Measurements from ENCODE around the gene REEP1.

The REEP1 gene

DNA sequence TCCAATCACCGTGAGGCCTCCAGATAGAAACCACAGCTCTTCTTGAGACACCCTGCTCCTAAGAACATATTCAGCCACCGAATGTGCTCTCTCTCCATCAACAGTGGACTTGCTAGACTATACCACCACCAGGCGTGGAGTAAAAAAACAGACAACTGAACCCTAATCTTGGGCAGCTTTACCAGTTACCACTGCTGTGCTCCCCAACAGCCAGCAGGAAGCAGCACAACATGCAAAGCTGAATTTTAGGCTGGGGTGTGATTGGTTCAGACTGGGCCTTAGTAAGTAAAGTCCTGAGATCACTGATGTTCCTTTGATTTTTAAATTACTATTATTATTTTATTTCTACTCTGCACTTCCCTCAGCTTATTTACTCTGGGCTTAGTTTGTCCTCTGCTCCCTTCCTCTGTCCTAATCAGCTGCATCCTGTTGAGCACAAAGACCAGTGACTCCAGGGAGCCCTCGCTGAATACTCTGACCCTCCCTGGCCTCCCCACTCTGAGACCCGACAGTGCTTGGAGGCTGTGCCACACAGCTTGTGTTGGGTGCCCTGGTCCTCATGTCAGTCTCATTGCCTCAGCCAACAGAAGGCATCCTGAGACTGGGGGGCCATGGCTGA, 116.3 kb downstream of the REEP1 start:
- no peak overlapping the region for H3K27ac ChIP-seq
- TF ChIP-seq ZFX (IDR thresholded peaks at IDR 0.05; ENCODE audit: borderline replicate concordance), result no peak
- TF ChIP-seq, protein P1, sequence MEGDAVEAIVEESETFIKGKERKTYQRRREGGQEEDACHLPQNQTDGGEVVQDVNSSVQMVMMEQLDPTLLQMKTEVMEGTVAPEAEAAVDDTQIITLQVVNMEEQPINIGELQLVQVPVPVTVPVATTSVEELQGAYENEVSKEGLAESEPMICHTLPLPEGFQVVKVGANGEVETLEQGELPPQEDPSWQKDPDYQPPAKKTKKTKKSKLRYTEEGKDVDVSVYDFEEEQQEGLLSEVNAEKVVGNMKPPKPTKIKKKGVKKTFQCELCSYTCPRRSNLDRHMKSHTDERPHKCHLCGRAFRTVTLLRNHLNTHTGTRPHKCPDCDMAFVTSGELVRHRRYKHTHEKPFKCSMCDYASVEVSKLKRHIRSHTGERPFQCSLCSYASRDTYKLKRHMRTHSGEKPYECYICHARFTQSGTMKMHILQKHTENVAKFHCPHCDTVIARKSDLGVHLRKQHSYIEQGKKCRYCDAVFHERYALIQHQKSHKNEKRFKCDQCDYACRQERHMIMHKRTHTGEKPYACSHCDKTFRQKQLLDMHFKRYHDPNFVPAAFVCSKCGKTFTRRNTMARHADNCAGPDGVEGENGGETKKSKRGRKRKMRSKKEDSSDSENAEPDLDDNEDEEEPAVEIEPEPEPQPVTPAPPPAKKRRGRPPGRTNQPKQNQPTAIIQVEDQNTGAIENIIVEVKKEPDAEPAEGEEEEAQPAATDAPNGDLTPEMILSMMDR (IDR thresholded peaks at IDR 0.05), result peak; percentile 93

DNA sequence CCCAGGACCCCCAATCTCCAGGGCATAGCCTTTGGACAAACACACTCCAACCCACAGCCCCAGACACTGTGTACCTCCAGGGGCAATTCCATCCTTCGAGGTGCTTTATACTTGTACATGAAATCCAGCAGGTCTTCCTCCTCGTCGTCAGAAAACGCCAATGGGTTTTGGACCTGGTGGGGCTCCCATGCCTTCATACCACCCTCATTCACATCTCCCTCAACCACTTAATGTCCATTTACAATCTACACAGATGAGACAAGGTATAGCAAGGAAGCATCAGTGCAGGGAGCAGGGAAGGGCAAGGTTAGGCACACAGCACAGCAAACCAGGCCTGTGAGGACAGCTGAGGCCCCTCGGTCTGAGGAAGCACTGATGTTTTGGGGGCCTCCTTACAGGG, 117.5 kb downstream of the REEP1 start:
- H3K27ac ChIP-seq, result no peak overlapping the region
- no peak for TF ChIP-seq ZFX (IDR thresholded peaks at IDR 0.05; ENCODE audit: borderline replicate concordance)
- TF ChIP-seq, protein P1 (IDR thresholded peaks at IDR 0.05), result no peak

DNA sequence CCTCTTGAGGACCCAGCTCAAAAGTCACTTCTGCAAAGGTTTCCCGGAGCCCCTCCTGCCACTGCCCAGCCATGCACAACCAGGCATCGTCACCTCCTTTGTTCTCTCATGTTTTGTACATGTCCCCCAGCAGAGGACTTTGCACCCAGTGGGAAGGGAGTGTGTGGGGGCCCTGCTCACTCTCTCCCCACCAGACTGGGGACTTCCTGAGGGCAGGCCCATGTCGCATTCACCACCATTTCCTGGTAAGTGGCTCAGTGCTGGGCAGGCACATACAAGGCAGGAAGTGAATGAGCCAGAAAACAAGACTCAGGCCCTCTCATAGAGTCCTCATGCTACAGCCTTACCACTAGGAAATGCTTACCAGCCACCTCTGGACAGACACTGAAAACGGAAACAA, 119.3 kb downstream of the REEP1 start:
- TF ChIP-seq, protein P1 (IDR thresholded peaks at IDR 0.05), result no peak
- TF ChIP-seq ZFX (IDR thresholded peaks at IDR 0.05; ENCODE audit: borderline replicate concordance), result no peak
- no peak overlapping the region for H3K27ac ChIP-seq

DNA sequence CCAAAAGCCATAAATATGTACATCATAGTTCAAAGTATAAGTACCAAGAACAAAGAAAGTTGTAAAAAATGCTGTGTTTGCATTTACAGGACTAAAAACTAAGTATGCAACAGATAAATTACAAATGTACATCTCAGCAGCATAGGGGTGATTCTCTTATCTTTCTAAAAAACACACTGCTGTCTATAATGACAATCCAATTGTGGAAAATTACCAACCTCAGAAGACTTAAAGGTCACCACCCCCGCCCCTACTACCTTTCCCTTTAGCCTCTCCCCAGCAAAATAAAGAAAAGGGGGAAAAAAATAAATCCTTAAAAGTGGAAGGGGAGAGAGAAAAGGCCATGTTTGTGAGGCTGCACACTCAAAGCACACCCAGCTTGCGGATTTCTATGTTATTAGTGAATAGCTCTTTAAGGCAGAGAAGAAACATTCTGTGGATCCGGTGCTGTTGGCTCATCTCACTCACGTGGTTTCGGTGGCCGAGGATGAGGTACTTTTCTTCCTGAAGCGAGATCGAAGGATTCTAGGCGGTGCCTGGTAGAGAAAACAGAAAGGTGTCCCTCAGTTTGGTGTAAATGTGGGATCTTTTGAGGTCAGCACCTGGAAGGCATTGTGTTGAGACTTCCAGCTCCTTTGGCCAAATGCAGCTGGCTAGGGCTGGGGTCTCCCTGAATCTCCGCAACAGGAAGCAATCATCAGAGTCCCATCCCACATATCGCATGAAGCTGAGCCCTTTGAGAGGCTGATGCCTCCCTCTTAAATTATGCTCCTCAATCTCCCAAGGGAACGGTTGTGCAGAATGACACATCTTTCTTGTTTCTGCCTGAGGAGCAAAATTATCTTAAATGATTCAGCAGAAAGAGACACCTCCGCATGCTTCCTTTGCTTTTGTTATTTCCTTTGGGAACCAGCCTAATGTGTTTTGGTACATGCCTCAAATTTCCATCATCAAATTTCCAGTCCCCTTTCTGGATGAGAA, 120.6 kb downstream of the REEP1 start:
- TF ChIP-seq, protein P1 (IDR thresholded peaks at IDR 0.05), result no peak
- no peak for TF ChIP-seq ZFX (IDR thresholded peaks at IDR 0.05; ENCODE audit: borderline replicate concordance)
- H3K27ac ChIP-seq, result no peak overlapping the region

DNA sequence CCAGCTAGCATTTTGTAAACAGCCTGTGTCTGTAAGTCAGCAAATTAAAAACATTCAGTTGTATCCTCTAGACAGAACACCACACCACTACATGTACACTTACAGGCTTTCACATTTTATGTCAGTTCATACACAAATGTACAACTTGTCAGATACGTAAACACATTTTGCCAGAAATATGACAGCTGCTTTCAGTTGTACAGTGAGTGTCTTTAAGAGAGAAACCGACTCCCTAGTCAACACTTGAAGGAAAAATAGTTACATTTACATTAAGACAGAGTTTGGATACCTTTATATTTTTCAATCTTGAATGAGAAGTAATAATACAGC, 123.0 kb downstream of the REEP1 start:
- H3K27ac ChIP-seq, result no peak overlapping the region
- TF ChIP-seq ZFX (IDR thresholded peaks at IDR 0.05; ENCODE audit: borderline replicate concordance), result no peak
- TF ChIP-seq, protein P1 (IDR thresholded peaks at IDR 0.05), result no peak

DNA sequence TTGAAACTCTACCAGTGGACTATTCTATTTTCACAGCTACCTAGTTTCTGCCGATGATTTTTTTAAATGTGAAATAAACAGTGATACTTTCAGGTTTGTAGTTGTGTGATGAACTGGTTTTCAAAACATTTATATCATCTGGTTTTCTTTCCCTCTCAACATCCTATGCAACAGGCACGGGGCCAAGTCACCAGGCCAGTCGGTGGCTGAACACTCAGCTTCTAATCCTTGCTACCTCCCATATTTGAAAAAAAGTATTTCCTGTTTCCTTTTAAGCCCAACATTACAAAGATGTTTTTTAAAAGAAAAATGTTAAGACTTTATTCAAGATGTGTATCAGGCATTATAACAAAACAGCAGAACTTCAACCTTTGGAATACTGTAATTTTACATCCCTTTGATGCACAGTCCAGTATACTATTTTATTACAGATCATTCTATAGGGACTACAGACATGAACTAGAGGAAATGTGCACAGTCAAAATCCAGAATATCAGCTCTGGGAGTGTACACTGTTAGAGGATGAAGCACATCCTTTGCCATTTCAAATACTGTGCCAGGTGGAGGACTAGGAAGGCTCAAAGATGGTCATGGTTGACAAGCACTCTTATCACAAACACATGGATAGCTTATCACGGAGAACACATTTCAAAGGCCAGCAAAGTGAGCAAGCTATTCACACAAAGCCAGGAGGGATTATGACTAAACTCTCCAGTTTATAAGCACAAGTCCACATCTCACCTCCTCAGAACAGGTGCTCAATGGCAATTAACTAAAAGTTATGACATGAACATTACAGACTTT, 123.5 kb downstream of the REEP1 start:
- TF ChIP-seq, protein P1 (IDR thresholded peaks at IDR 0.05), result no peak
- no peak for TF ChIP-seq ZFX (IDR thresholded peaks at IDR 0.05; ENCODE audit: borderline replicate concordance)
- H3K27ac ChIP-seq, result peak overlapping the region; percentile 36
